Stimulated activated CD8-positive, alpha-beta memory T cell treated with anti-CD3 and anti-CD28 coated beads, Interleukin-4, amount 100 ng/mL, for 48 hours (primary cell): ENCODE measurements around the gene PDE6C.

ENCODE experiments used
- DNase-seq: peaks from one replicate; pipeline ENCODE4 v3.0.0-alpha.2; 2020

PDE6C gene

GRCh38 chr10:93595378-93596161, 16.8 kb upstream of the PDE6C start:
- DNase-seq = no peak

- no peak for DNase-seq
Observed at GRCh38 chr10:93596539-93596938, 15.8 kb upstream of the PDE6C start.

GRCh38 chr10:93597075-93597599, 15.2 kb upstream of the PDE6C start:
- no peak for DNase-seq

- no peak for DNase-seq
Observed at GRCh38 chr10:93598157-93598556, 14.2 kb upstream of the PDE6C start.

- no peak for DNase-seq
Observed at GRCh38 chr10:93599335-93599734, 13.0 kb upstream of the PDE6C start.

GRCh38 chr10:93599778-93600177, 12.6 kb upstream of the PDE6C start:
- no peak for DNase-seq

- no peak for DNase-seq
Observed at GRCh38 chr10:93600446-93601145, 11.7 kb upstream of the PDE6C start.

- no peak for DNase-seq
Observed at GRCh38 chr10:93601146-93601773, 11.1 kb upstream of the PDE6C start, which contains the start of gene RBP4. Gene RBP4 (minus strand): TSS chr10:93601235. CDS start chr10:93601028, 207 bp downstream.

- DNase-seq = no peak
Observed at GRCh38 chr10:93601774-93602162, 10.6 kb upstream of the PDE6C start.

- DNase-seq = no peak
Observed at GRCh38 chr10:93603023-93603422, 9.3 kb upstream of the PDE6C start.

GRCh38 chr10:93604146-93604545, 8.2 kb upstream of the PDE6C start:
- DNase-seq = no peak

GRCh38 chr10:93608421-93608820, 3.9 kb upstream of the PDE6C start:
- DNase-seq = no peak

GRCh38 chr10:93613126-93613525, 789 bp downstream of the PDE6C start:
- DNase-seq = no peak

GRCh38 chr10:93614101-93614825, 1.9 kb downstream of the PDE6C start:
- no peak for DNase-seq

GRCh38 chr10:93615576-93616235, 3.4 kb downstream of the PDE6C start:
- no peak for DNase-seq

GRCh38 chr10:93620925-93621324, 8.6 kb downstream of the PDE6C start:
- DNase-seq = no peak

GRCh38 chr10:93622942-93623341, 10.6 kb downstream of the PDE6C start:
- no peak for DNase-seq

GRCh38 chr10:93628858-93629257, 16.5 kb downstream of the PDE6C start:
- DNase-seq = no peak

GRCh38 chr10:93629647-93630305, 17.4 kb downstream of the PDE6C start:
- no peak for DNase-seq

- DNase-seq = no peak
Observed at GRCh38 chr10:93630625-93631557, 18.6 kb downstream of the PDE6C start.

- no peak for DNase-seq
Observed at GRCh38 chr10:93639791-93640190, 27.5 kb downstream of the PDE6C start.
